Ishikawa (cell line): Measurements from ENCODE around the gene CXCL13.

Experiments
- EGR1 ChIP-seq: IDR thresholded peaks from 2 replicates; pipeline ENCODE4 v1.6.1; 2012
- EP300 ChIP-seq: IDR thresholded peaks from 2 replicates; pipeline ENCODE4 v1.6.1; 2012; ENCODE audit warnings: borderline replicate concordance
- RAD21 ChIP-seq: IDR thresholded peaks from 2 replicates; pipeline ENCODE4 v1.6.1; 2012; ENCODE audit warnings: low read depth

DNA sequence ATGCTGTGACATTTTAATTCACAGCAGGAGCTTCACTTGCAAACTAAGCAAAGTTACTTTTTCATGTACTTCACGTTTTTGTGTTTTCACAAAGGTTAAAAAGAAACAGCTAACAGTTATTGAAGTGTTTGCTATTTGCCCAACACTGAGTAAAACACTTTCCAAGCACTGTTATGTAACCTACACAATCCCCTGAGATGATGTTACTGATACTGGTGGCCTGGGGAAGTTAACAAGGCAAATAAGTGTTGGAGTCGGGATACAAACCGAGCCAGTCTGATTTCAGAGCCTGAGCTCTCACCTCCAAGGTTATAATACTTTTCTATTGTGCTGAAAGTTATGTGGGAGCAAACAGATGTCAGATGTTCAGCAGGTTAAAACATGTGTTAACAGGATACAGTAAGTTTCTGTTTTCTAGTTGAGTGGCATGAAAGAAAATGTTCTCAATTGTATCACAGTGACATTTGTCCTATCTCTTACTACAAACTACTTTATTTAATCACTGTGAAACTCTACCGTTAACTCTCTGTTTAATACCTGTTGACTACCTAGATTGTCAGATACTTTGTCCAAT is 3.9 kb upstream of the CXCL13 start:
- no peak for TF ChIP-seq EGR1
- TF ChIP-seq RAD21 = no peak
- TF ChIP-seq EP300 = no peak
